HG03565 (cell line): ENCODE data around the gene CCDC120.

ENCODE experiments used
- ATAC-seq: cut with Tn5 transposase; IDR thresholded peaks from one replicate; pipeline ENCODE4 v1.9.1; 2021; ENCODE audit warnings: mild to moderate bottlenecking, moderate library complexity; ENCODE audit not compliant: unreplicated experiment

CCDC120 gene

DNA sequence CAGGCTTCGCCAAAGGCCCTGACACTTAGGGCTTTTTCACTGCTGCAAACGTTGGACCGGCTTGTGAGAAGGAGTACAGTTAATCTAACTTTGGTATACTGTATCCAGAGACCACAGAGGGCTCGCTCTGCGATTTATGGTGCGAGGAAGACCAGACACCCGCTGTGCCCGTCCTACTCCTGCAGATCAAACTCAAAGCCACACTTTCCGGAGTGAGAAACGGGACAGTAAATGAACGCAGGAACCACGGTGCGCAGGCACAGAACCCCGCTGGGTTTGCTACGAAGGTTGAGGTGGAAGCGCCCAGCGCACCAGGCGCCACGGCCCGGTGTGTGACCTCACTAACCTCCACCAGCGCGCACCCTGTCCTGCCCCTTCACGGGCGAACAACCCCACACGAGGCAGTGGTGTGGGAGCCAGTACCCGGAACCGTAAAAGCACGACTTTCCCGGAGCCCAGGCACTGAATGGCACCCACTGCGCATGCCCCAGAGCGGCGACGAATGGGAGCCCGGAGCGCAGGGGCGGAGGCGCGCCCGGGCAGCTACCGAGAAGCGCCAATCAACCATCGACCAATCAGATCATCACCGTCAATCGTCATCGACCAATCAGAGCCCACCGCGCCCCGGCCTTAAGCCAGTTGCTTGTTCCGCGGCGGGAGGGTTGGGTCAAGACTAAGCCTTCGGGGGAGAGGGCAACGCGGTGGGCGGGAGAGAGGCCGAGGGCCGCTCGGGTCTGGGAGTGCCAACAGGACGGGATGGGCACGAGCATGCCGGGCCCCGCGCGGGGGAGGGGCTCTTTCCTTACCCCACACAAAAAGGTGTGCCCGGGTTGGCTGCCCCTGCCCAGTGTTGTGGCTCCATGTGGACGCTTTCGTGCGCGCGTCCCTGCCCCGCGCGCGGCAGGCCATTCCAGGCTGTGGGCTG is 42.2 kb downstream of the CCDC120 start:
- ATAC-seq = peak; percentile 89

DNA sequence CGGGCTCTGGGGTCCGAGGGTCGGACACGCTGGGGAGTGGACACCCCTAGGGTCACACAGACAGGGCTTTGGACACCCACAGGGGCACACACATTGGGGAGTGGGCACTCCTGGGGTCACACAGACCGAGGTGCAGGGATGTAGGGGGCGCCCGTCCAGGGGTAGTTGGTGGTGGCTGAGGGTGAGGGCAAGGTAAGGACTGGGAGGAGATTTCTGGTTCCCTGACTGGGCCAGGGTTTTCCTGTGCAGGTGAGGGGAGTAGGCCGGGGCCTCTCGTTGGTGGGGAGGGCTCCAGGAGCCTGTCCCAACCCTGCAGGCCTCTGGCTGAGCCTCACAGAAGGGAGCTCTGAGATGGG is 42.8 kb downstream of the CCDC120 start:
- peak; percentile 5 for ATAC-seq

DNA sequence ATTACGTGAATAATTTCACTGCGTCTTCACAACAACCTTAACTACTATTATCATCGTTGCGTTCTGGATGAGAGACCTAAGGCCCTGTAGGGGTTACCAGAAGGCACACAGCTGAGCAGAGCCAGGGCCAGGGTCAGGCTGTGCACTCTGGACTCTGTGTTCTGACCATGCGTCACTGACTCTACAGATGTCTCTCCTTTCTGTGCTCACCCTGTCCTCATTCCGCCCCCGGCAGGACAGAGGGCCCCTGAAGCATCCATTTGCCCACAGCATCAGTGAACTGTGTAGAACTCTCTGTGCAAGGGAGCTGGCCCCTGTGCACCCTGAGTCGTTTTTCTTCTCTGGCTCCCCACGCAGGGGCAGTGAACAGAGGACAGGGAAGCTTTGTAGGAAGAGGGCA is 43.4 kb downstream of the CCDC120 start:
- ATAC-seq = no peak

DNA sequence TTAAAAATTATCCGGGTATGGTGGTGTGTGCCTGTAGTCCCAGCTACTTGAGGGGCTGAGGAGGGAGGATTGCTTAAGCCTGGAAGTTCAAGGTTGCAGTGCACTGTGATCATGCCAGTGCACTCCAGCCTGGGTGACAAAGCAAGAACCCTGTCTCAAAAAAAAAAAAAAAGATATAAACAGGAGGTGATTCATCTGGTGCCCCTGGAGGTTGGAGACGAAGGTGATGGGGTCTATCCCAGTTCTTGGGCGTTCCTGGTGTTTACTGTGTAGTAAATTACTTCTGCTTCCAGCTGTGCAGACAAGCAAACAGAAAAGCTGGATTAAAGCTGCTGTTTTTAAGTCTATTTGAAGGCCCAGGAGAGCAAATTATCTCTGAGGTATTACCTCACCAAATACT is 44.8 kb downstream of the CCDC120 start:
- ATAC-seq = no peak

DNA sequence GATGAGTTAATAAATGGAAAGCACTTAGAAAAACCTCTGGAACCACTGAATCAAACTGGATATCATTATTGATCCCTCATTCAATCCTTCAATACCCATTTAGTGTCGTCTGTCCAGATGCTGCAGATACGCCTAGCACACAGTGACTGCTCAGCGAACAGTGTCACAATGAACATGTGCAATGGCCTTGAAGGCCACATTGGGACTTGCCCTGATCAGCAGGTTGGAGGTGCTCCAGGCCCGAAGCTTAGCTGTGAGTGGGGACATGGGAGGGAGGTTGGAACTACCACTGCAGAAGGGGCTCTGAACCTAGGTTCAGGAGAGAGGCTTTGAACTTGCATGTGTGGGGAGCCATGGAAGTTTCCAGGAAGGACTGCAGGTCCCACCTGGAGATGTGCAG is 47.5 kb downstream of the CCDC120 start:
- ATAC-seq = no peak

DNA sequence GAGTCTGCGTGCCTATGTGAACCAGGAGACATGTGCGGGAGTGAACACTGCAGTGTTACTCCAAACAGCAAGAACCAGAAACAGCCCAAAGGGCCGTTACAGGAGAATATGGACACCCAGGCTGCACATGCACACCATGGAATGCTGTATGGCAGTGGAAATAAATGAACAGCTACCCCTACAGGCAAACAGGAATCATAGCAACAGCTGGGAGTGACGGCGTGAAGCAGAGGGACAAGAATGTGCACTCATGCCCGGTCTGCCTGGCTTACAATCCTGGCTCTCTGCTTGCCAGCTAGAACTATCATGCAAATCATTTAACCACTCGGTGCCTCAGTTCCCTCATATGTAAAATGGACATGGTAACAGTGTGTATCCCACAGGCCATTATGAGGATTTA is 48.1 kb downstream of the CCDC120 start:
- ATAC-seq = no peak

DNA sequence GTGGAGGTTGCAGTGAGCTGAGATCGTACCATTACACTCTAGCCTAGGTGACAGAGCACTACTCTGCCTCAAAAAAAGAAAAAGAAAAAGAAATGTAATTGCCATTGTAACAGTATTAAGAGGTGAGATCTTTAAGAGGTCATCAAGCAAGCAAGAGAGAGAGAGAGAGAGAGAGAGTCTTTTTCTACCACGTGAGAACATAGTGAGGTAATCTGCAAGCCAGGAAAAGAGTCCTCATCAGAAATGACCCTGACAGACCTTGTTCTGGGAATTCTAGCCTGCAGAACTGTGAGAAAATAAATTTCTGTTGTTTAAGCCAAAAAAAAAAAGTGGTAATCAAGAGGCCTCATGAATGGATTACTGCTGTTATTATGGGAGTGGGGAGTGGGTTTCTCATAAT is 49.8 kb downstream of the CCDC120 start:
- no peak for ATAC-seq

DNA sequence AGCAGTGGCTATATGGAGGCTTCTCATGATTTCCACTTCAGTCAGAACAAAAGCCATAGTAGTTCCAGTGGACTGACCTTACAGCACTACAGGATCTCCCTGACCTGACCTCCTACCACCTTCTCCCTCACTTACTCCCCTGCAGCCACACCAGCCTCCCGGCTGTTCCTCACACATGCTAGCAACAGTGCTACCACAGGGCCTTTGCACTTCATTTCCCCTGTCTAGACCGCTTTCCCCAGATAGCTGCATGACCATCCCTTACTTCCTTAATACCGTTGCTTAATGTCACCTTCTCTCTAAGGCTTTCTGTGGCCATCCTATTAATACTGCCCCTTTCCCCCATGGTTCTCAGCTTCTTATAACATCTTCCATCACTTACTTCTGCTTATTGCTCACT is 51.6 kb downstream of the CCDC120 start:
- no peak for ATAC-seq

DNA sequence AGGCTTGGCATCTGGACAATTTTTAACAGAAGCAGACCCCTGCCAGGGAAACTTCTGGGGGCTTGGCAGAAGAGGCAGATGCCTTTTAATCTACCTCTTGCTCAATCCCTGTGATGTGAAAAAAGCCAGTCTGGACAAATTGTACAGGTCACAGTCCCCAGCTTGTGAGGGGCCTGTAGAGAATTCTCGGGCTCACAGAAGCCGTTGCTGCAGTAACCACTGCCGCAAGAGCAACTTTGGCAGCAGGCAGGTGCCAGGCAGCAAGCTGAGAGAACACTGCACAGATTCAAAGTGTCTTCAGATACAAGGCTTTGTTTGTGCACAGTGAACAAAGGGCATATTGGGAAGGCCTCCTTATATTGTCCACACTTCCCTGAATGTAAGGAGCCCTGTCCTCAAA is 53.0 kb downstream of the CCDC120 start:
- no peak for ATAC-seq

DNA sequence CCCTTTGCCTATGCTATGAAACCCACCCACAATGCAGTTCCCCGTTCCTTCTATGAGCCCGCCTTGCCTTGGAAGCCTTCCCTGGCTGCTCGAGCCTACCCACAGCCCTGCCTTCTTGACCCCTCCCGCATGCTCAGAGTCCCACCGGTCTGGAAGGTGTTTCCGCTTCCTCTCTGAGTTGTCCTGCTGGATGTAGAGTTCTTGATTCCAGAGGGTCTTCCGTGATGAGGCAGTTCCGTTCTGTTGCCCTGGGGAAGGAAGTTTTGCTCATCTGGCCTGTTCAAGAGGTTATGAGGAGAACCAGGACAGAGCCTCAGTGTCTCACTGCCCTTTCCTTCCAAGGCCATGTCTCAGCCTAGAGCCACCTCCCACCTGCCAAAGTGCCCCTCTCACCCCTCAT is 57.3 kb downstream of the CCDC120 start:
- no peak for ATAC-seq

DNA sequence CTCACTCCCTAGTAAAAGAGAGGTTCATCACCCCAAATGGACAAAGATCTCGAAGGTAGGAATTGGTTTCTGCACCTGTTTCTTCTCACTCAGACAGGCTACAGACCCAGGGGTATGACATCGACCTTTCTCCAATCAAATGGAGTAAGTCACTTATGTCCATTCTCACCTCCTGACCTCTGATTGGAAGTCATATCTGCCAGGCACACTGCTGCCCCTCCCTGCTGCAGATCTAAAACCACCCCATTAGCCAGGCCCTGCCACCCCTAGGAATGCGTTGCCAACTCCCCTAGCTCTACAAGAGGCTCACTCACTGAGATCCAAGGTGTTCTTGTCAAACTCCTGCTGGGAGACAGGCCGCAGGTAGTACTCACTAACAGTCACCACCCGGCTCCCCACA is 57.9 kb downstream of the CCDC120 start:
- no peak for ATAC-seq

DNA sequence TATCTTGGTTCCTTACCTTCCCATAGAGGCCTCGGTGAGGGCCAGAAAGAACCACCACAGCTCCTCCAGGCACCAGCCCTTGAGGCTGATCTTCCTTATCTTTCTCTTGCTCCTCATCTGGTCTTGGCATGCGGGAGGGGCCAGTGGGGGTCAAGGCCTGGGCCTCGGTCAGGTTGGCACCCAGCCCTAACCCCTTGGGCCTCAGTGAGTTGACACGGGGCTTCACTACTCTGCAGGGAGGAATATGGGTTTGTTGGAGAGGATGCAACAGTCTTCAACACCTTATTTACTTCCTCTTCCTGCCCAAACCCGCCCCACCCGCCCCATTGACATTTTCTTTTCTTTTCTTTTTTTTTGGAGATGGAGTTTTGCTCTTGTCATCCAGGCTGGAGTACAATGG is 58.8 kb downstream of the CCDC120 start:
- ATAC-seq = no peak
